ENCODE measurements around the gene YAP1. TPM values are rescaled to one million over a fixed set of nuclear protein-coding genes. Genes with fewer than 3 reads are reported as not detected.

Gene YAP1
- total and polyA plus RNA-seq, 2 experiments from 2014 or later: 11.9 to 136 TPM

DNA sequence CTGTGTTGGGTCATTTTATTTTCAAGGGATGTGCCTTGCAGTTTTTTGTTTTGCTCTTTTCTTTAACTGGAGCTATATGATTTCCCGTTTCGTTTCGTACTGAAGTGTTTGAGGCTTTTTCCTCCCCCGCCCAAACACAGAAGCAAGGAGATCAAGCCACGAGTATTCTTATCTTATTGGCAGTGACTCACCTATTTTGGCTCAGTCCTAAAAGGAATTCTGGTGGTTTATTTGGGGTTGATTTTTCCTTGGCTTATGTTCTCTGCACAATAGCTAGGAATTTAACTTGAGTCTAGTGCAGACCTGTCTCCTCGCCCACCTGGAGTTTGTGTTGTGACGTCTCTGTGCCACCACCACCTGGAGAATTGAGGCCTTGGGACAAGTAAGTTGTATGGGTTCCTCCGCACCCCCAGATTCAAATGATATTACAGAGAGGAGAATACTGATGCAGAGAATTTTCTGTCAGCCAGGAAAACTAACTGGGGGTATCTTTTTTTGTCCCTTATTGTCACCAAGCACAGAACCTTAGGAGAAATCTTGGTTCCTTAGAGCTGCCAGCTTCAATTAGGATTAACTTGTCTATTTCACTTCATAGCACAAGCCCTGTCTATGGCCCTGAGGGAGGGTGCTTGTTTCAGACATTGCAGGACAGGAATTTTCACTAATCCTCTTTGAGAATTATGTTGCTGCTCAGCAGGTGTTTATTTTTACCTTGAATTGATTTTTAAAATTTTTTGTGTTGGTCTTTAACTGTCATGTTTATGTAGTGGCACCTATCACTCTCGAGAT is 116.6 kb downstream of the YAP1 start:
- Histone ChIP-seq H3K27ac (peak overlapping the region; percentile 72), H2AFZ (no peak overlapping the region), H3K27me3 (replicated peaks; ENCODE audit: insufficient read depth) (no peaks in the 10 kb centered on the region), H3K9me3 (ENCODE audit: low read depth) (no peaks in the 10 kb centered on the region), H3F3A (ENCODE audit: insufficient read depth) (peaks cover 63% of the 10 kb centered on the region), H3K4me1 (ENCODE audit: insufficient read depth) (peaks cover 39% of the 10 kb centered on the region), H3K4me3 (no peak overlapping the region), H3K36me3 (ENCODE audit: low read depth) (peaks cover 57% of the 10 kb centered on the region), H3K4me2 (ENCODE audit: unreplicated experiment) (peak overlapping the region; percentile 49), H3K9ac (peak overlapping the region; percentile 13; the same call in 1 of the 2 replicates), H4K20me1 (ENCODE audit: insufficient read depth) (no peaks in the 10 kb centered on the region), H3K79me2 (ENCODE audit: insufficient read depth) (peaks cover 71% of the 10 kb centered on the region), H3K9me2 (ENCODE audit: insufficient read depth) (no peaks in the 10 kb centered on the region)
- TF ChIP-seq EZH2phosphoT487 (IDR thresholded peaks at IDR 0.05; ENCODE audit: insufficient read depth, low read depth): no peak
- no peak for TF ChIP-seq EZH2 (IDR thresholded peaks at IDR 0.05; ENCODE audit: insufficient read depth, poor library complexity, severe bottlenecking)
- peak; percentile 47 for DNase-seq
- 80 to 83% methylated on average over 9 of the region's 9 CpGs for WGBS, 2 experiments (ENCODE audit: low coverage in 1 of 2, low lambda C conversion rate in 2 of 2, missing lambda C conversion rate in 2 of 2)
- in situ Hi-C loops (cut with MboI): no loop called here

DNA sequence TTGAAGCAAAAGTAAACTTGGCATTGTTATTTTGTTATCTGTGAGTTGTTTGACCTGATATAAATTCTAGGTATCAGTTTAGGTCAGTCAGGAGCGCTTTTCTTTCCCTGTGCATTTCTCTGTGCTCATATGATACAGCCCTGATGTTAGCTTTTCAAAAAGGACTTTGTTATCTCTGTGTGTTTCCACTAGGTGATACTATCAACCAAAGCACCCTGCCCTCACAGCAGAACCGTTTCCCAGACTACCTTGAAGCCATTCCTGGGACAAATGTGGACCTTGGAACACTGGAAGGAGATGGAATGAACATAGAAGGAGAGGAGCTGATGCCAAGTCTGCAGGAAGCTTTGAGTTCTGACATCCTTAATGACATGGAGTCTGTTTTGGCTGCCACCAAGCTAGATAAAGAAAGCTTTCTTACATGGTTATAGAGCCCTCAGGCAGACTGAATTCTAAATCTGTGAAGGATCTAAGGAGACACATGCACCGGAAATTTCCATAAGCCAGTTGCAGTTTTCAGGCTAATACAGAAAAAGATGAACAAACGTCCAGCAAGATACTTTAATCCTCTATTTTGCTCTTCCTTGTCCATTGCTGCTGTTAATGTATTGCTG is 119.4 kb downstream of the YAP1 start:
- H4K20me1 ChIP-seq (ENCODE audit: insufficient read depth): no peaks in the 10 kb centered on the region
- H3K4me3 ChIP-seq: no peak overlapping the region
- 81 to 83% methylated on average over 4 of the region's 4 CpGs for WGBS, 2 experiments (ENCODE audit: low coverage in 1 of 2, low lambda C conversion rate in 2 of 2, missing lambda C conversion rate in 2 of 2)
- H3K9me3 ChIP-seq (ENCODE audit: low read depth): no peaks in the 10 kb centered on the region
- no peak overlapping the region for H3K9ac ChIP-seq
- TF ChIP-seq EZH2 (IDR thresholded peaks at IDR 0.05; ENCODE audit: insufficient read depth, poor library complexity, severe bottlenecking) (no peak), EZH2phosphoT487 (IDR thresholded peaks at IDR 0.05; ENCODE audit: insufficient read depth, low read depth) (no peak)
- peaks cover 32% of the 10 kb centered on the region for H3K4me1 ChIP-seq (ENCODE audit: insufficient read depth)
- H3K36me3 ChIP-seq (ENCODE audit: low read depth): peaks cover 62% of the 10 kb centered on the region
- H3K9me2 ChIP-seq (ENCODE audit: insufficient read depth): no peaks in the 10 kb centered on the region
- DNase-seq: no peak
- peaks cover 50% of the 10 kb centered on the region for H3K79me2 ChIP-seq (ENCODE audit: insufficient read depth)
- peaks cover 43% of the 10 kb centered on the region for H3F3A ChIP-seq (ENCODE audit: insufficient read depth)
- H3K27ac ChIP-seq: no peak overlapping the region
- in situ Hi-C loops (cut with MboI): no loop called here
- no peak overlapping the region for H2AFZ ChIP-seq
- no peaks in the 10 kb centered on the region for H3K27me3 ChIP-seq (replicated peaks; ENCODE audit: insufficient read depth)
- no peak overlapping the region for H3K4me2 ChIP-seq (ENCODE audit: unreplicated experiment)

DNA sequence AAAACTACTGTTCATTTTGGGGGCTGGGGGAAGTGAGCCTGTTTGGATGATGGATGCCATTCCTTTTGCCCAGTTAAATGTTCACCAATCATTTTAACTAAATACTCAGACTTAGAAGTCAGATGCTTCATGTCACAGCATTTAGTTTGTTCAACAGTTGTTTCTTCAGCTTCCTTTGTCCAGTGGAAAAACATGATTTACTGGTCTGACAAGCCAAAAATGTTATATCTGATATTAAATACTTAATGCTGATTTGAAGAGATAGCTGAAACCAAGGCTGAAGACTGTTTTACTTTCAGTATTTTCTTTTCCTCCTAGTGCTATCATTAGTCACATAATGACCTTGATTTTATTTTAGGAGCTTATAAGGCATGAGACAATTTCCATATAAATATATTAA is 119.9 kb downstream of the YAP1 start:
- H2AFZ ChIP-seq: no peak overlapping the region
- TF ChIP-seq EZH2phosphoT487 (IDR thresholded peaks at IDR 0.05; ENCODE audit: insufficient read depth, low read depth) (no peak), EZH2 (IDR thresholded peaks at IDR 0.05; ENCODE audit: insufficient read depth, poor library complexity, severe bottlenecking) (no peak)
- H3K9me3 ChIP-seq (ENCODE audit: low read depth): no peaks in the 10 kb centered on the region
- no peaks in the 10 kb centered on the region for H3K27me3 ChIP-seq (replicated peaks; ENCODE audit: insufficient read depth)
- no peaks in the 10 kb centered on the region for H4K20me1 ChIP-seq (ENCODE audit: insufficient read depth)
- peaks cover 32% of the 10 kb centered on the region for H3K4me1 ChIP-seq (ENCODE audit: insufficient read depth)
- H3K27ac ChIP-seq: no peak overlapping the region
- H3K36me3 ChIP-seq (ENCODE audit: low read depth): peaks cover 57% of the 10 kb centered on the region
- no peaks in the 10 kb centered on the region for H3K9me2 ChIP-seq (ENCODE audit: insufficient read depth)
- no peak for DNase-seq
- no peak overlapping the region for H3K9ac ChIP-seq
- in situ Hi-C loops (cut with MboI): no loop called here
- H3K4me3 ChIP-seq: no peak overlapping the region
- no peak overlapping the region for H3K4me2 ChIP-seq (ENCODE audit: unreplicated experiment)
- H3K79me2 ChIP-seq (ENCODE audit: insufficient read depth): peaks cover 50% of the 10 kb centered on the region
- H3F3A ChIP-seq (ENCODE audit: insufficient read depth): peaks cover 43% of the 10 kb centered on the region

DNA sequence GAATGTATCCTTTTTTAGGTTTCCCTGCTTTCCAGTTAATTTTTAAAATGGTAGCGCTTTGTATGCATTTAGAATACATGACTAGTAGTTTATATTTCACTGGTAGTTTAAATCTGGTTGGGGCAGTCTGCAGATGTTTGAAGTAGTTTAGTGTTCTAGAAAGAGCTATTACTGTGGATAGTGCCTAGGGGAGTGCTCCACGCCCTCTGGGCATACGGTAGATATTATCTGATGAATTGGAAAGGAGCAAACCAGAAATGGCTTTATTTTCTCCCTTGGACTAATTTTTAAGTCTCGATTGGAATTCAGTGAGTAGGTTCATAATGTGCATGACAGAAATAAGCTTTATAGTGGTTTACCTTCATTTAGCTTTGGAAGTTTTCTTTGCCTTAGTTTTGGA is 120.7 kb downstream of the YAP1 start:
- Histone ChIP-seq H3K36me3 (ENCODE audit: low read depth) (peaks cover 56% of the 10 kb centered on the region), H3K4me2 (ENCODE audit: unreplicated experiment) (no peak overlapping the region), H3K9me2 (ENCODE audit: insufficient read depth) (no peaks in the 10 kb centered on the region), H3K4me3 (no peak overlapping the region), H3K79me2 (ENCODE audit: insufficient read depth) (peaks cover 50% of the 10 kb centered on the region), H2AFZ (no peak overlapping the region), H3K27ac (no peak overlapping the region), H3F3A (ENCODE audit: insufficient read depth) (peaks cover 42% of the 10 kb centered on the region), H3K27me3 (replicated peaks; ENCODE audit: insufficient read depth) (no peaks in the 10 kb centered on the region), H3K4me1 (ENCODE audit: insufficient read depth) (peaks cover 30% of the 10 kb centered on the region), H4K20me1 (ENCODE audit: insufficient read depth) (no peaks in the 10 kb centered on the region), H3K9ac (no peak overlapping the region), H3K9me3 (ENCODE audit: low read depth) (no peaks in the 10 kb centered on the region)
- in situ Hi-C loops (cut with MboI): no loop called here
- no peak for DNase-seq
- 87 to 90% methylated on average over 4 of the region's 4 CpGs for WGBS, 2 experiments (ENCODE audit: low coverage in 1 of 2, low lambda C conversion rate in 2 of 2, missing lambda C conversion rate in 2 of 2)
- TF ChIP-seq EZH2 (IDR thresholded peaks at IDR 0.05; ENCODE audit: insufficient read depth, poor library complexity, severe bottlenecking): no peak
- no peak for TF ChIP-seq EZH2phosphoT487 (IDR thresholded peaks at IDR 0.05; ENCODE audit: insufficient read depth, low read depth)
